Stimulated activated CD8-positive, alpha-beta memory T cell treated with anti-CD3 and anti-CD28 coated beads, Interleukin-7, amount 100 ng/mL, for 24 hours (primary cell): ENCODE results near the gene OSTM1.

Experiments used
- DNase-seq: peaks from one replicate; pipeline ENCODE4 v3.0.0-alpha.2; 2020; ENCODE audit warnings: low read depth

Gene OSTM1

DNA sequence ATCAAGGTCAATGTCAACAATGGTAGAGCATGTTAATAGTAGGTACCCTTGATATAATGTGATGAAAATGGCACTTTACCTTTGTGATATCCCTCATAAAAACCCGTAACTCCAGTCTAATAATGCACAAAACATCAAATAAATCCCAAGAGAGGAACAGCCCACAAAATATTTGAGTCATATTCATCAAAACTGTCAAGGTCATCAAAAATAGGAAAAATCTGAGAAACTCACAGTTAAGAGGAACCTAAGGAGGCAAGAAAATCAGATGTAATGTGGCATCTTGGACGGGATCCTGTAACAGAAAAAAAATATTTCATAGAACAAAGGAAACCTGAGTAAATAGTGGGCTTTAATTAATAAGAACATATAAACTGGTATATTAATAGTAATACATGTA lies 25.5 kb upstream of the OSTM1 start:
- no peak for DNase-seq

DNA sequence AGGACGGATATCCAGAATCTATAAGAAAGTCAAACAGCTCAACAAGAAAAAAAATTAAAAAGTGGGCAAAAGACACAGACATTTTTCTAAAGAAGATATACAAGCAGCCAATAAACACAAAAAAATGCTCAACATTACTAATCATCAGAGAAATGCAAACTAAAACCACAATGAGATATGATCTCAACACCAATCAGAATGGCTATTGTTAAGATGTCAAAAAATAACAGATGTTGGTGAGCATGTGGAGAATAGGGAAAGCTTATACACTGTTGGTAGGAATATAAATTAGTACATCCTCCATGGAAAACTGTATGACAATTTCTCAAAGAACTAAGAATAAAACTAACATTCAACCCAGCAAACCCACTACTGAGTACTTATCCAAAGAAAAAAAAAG lies 23.3 kb upstream of the OSTM1 start:
- DNase-seq: no peak

DNA sequence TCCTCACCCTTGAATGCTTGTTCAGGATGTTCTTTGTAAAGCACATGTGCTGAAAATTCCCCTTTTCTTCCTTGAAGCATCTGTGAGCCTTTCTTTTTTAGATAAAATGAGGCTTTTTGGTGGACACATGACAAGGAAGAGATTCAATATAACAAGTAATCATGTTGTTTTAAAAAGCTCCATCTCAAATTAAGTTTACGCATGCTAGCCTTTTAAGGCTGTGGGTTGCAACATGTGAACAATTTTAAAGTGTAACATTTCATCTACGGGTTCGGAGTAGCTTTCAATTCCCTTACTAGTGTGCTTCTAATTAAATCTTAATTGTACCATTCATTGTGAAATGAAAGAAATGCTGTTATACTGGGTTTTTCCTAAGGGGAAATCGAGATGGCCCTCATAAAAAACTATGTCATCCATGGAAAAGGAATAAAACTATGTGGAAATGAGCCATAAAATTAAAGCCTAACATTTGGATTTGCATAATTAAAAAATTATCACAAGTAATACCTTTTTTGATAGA lies 19.3 kb upstream of the OSTM1 start:
- no peak for DNase-seq

DNA sequence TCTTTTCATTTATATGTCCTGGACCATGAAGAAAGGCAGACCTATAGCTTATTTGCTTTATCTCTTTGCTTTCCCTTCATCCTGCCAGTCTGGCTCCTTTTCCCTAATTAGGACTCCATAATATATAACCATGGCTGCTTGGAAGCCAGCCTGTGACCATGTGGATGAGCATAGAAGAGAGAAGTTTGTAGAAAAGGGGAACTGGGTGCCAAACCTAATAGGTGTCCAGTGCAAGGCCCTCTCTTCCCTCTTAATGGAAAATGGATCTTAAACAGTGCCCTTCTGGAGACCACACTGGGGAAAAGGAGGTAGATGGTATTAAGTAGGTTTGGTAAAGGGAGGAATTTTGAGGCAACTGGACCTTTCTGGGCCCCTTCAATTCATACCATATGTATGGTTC lies 16.7 kb upstream of the OSTM1 start:
- no peak for DNase-seq

DNA sequence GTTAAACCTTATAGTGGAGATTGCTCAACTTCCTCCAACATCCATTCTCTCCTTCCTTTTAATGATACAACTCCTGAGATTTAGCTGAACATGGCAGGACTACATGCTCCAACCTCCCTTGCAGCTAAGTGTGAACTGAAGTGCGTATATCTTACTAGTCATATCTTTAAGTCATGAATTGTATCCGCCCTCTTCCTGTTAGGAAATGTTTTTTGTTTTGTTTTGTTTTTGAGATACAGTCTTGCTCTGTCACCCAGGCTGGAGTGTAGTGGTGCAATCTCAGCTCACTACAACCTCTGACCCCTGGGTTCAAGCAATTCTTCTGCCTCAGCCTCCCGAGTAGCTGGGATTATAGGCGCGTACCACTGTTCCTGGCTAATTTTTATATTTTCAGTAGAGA lies 8.8 kb upstream of the OSTM1 start:
- DNase-seq: no peak

DNA sequence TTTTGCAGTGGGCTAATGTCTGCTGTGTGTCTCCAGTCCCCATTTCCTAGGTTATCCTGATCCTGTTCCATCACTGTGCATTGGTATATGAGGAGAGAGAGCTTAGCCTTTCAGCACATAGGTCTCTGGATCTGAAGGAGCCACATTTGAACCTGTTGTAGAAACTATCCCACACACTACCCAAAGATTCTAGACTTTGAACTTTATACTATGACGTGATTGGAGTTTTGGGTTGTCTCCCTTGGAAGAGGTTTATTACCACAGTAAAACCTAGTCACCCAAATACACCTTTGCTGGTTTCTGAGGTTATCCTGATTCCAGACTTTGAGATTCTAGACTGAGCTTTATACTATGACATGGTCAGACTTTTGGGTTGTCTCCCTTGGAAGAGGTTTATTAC lies 8.0 kb upstream of the OSTM1 start:
- DNase-seq: no peak

DNA sequence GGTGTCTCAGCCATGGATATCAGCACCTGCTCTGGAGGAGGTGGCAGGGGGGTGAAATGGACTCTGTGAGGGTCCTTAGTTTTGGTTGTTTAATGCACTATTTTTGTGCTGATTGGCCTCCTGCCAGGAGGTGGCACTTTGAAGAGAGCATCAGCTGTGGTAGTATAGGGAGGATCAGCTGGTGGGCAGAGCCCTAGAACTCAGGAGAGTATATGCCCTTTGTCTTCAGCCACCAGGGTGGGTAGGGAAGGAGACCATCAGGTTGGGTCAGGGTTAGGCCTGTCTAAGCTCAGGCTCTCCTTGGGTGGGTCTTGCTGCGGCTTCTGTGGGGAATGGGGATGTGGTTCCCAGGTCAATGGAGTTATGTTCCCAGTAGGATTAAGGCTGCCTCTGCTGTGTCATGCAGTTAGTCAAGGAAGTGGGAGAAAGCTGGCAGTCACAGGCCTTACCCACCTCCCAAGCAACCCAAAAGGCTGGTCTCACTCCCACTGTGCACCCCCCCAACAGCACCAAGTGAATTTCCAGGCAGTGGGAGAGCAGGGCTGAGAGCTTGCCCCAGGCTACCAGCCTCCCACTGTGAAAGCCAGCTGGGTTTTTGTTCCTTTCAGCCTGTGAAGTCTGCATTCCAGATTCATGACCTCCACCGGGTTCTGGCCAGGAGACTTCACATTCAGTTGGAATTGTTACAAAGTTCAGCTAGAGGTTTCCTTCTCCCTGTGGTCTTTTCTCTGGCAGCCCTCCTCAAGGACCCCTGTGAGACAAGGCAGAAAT lies 5.7 kb upstream of the OSTM1 start:
- no peak for DNase-seq

DNA sequence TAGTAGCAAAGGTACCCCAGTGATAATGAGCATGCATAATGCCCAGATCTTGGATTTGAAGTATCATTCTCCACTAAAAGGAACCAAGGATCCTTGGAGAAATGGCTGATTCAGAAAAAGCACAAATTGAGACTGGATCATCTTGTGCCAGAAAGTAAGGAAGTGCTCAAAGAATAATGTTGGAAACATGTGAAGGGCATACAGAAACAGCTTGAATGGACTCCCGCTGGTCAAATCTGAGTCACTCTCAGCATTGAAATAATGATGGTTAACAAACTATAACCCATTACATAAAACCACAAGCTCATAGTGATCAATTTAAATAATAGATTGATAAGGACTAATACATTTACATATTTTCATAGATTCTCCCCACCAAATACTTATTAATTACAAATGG lies 3.6 kb upstream of the OSTM1 start:
- no peak for DNase-seq

DNA sequence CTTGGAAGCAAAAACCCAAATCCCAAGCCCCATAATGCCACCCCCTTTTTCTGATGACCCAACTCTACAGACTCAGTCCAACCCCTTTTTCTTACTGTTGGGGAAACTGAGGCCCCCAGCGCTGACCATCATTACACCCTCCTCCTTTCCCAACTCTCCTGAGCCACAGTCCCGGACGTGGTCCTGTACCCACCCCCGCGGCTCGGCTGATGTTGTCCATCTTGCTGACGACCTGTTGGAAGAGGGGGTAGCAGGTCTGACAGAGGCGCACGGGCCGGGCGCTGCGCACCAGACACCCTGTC lies 533 bp downstream of the OSTM1 start:
- peak; percentile 9 for DNase-seq

DNA sequence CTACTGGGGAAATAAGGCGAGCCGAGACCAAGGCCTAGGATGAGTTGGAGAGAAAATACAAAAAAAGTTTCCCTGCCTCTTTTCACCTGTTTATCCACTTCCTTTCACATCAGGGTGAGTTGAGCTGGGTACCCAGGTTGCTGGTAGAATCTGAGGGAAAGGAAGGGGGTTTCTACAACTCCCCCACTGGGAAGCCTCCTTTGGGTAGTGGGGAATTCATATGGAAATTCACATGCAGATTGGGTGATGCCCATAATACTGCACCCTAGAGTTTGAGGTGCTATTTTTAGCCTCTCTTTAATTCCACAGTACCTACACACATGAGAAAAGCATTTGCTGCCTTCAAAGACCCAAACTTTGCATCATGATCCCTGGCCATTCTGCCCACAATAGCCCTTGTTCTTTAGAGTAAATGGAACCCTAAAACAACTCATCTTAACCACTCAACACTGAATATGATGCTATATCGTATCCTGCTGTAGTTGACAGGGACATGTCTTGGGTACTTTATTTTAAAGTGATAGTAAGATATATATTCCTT lies 2.7 kb downstream of the OSTM1 start:
- no peak for DNase-seq

DNA sequence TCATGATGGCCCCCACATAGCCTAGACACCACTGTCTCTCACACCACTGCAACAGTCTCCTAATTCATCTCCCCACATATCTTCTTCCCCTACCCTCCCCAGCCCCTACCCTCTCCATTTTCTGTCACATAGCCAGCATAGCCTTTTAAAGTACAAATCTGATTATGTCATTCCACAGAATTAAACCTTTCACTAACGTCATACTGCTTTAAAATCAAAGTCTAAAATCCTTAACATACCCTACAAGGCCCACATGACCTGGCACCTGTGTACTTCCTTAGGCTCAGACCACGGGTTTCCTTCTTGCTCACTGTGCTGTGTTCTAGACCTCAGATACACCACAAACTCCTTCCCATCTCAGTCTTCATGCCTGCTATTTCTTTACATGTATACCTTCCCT lies 5.9 kb downstream of the OSTM1 start:
- DNase-seq: no peak

DNA sequence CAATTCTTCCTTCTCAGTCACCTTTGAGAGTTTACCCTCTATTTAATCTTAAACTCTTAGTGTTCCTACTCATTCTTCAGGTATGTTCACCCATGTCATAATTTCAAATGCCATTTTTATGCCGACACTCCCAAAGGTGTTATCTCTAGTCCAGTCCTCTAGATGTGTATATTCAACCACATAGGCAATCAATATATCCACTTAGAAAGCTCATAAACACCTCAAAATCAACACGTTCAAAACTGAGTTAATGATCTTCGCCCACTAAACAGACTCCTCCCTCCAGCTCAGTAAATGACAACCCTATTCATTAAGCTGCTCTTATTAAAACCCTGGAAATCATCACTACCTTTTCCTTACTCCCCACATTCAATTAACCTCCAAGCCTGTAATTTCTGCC lies 6.4 kb downstream of the OSTM1 start:
- no peak for DNase-seq

DNA sequence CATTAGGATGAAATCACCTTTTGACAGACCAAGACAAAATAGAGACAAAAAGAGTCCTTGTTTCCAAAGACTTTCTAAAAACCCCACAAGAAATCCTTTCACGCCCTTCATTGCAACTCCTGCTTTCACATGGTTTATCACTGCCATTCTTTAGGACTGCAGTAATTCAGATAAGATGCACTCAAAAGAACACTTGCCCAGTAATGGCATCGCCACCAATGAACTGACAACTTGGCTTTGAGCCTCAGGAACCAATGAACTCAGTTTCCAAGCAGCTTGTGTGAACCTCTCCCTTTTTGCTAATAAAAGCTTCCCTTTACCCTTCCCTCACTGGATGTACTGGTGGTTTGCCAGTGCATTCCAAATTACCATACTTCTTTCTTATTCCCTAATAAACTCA lies 21.8 kb downstream of the OSTM1 start:
- DNase-seq: no peak

DNA sequence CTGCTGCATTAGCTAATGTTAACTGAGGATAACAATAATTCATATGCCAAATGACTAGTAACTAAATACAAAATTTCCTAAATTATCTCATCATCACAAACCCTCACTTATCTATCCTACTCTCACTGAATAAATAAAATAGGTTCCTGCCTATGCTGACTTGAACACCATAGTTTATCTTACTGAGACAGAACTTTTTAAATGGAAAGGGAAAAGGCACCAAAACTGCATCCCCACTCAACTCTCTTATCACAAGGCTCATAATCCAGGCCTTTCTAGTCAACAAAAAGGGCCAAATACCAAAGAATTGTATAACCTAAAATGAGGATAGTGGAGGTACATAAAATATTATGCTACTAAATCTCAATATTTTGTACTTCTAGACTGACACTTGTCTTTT lies 23.1 kb downstream of the OSTM1 start:
- no peak for DNase-seq

DNA sequence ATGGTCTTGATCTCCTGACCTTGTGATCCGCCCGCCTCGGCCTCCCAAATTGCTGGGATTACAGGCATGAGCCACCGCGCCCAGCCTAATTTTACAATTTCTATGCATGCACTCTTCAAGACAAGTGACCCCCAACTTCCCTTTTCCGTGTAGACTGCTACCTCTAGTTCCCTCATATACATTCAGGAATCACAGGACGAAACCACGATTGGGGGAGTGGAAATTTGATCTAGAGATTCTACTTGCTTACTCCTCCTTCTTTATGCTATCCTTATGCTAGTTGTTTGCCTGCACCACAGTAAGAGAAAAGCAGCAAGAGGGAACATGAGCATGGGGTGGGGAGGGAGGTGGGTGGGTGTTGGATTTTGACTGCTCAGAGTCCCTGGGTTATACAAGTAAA lies 34.9 kb downstream of the OSTM1 start:
- no peak for DNase-seq

DNA sequence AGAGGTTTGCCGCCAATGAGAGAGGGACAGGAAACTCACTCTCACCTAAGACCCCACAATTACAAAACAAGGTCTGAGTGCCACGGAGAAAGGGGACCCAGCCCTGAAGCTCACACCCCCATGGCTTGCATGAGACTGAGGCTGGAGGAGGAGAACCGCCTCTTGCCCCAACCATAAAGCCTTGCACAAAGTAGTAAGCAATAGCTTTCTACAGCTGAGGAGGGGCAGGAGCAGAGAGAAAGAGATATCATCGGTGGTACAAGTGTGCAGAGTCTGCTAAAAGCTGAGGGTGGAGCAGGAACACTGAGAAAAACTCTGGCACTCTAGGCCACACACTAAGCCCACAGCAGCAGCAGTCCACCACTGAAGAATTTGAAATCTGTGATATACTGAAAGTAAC lies 37.7 kb downstream of the OSTM1 start:
- DNase-seq: no peak

DNA sequence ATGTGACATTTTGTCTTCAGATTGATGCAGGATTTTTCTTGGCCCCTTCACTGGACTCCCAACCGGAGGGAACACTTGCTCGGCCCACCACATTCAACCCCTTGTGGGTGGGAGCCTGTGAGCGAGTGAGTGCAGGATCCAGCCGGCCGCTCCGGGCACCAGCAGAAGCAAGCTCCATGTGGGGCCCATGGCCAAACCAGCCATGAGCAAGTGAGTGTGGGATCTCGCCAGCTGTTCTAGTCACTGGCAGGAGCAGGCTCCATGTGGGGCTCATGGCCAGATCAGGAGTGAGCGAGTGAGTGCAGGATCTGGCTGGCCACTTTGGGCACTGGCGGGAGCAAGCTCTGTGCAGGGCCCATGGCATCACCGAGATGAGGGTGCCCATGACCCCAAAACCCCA lies 42.6 kb downstream of the OSTM1 start:
- no peak for DNase-seq

DNA sequence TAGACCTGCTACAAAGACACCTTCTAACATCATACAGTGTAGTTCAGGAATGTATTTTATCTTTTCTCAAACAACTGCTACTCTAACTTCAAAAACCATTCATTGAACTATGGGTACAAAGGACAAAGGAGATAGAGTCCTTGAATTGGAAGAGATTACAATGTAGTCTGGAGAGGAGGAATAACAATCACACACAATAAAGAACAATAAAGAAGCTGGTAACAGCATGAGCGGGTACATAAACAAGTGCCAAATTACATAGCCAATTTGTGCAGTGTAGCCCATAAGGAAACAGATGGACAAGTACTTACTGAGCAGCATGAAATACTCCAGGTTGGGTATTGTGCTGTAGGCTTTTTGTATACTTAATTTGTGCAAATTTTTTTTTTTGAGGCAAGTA lies 44.3 kb downstream of the OSTM1 start:
- DNase-seq: no peak

DNA sequence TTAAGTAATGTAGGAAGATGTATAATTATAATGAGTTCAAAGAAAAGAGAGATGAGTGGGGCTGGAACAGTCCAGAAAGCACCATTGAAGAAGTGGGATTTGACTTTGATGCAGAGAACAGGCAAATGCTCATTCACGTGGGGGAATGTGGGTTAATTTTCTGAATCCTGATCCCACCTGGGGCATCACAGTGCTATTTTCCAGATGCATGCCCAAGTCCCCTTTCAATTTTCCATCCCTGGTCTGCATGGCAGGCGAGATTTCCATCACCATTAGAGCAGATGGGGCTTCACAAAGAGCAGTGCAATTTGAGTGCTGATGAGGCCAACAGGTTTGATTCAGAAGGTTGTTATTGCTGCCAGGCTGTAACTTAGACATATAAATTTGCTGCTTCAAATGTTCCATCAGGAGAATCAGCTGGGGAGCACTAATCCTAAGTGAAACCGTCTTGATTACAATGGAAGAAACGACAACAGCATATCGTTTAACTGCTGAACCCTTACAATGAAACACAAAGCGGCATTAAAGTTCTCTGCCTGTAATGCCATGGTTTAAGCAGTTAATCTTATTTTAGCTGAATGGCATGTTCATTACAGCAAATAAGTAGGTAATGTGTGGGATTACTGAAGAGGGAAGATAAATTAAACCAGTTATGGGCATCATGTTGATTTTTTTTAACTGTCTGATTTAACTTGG lies 45.2 kb downstream of the OSTM1 start:
- no peak for DNase-seq

DNA sequence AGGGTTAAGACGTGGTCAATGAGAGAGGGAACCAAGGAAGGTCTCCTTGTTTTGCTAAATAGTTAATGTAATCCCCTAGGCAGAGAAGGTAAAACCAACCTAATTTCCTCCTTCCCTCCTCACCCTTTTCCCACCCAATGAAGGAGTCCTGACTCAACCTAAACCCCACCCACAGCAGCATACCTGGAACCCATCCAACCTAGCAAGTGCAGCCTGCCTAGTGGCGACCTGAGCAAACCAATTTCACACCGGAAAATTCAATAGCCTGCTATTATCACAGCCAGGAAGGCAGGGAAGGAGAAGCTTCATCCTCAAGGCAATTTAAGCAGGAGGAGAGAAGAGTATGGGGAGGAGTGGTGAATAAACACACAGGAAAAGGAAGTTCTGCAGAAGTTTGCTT lies 46.9 kb downstream of the OSTM1 start:
- DNase-seq: no peak

DNA sequence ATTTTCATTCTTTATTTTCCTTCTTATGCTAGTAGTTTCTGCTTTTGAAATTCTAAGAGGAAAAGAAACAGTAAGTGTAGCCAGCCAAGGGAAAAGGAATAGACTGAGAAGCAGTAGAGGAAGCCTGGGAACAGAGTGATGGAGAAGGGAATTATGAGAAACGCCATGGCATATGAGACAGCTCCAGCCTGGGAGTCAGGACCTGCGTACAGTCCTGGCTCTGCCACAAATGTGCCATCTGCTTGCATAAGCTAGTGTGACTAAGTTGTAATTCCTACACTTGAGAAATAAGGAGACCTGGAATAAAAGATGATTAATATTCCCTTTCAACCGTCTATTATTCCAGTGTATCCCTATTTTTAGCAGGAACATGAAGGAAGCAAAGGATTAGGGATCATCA lies 47.5 kb downstream of the OSTM1 start:
- no peak for DNase-seq

DNA sequence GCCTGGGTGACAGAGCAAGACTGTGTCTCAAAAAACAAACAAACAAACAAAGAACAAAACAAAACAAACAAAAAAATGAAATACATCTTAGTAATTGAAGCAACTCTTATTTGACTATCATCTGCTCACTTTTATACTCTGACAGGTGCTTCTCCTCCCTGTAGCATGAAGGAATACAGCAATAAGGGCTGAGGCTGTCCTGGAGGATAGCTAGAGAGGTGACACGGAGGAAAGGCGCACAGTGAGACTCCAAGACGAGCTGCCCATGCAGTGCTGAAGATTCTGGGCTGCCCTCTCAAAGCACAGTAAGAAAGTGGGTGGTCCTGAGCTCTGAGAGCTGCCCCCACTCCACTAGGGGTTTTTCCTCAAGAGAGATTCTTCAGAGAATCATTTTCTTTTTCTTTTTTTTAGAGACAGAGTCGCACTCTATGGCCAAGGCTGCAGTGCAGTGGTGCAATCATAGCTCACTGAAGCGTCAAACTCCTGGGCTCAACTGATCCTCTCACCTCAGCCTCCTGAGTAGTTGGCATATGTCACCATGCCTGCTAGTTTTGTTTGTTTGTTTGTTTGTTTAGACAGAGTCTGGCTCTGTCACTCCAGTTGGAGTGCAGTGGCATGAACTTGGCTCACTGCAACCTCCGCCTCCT lies 50.0 kb downstream of the OSTM1 start:
- DNase-seq: no peak

DNA sequence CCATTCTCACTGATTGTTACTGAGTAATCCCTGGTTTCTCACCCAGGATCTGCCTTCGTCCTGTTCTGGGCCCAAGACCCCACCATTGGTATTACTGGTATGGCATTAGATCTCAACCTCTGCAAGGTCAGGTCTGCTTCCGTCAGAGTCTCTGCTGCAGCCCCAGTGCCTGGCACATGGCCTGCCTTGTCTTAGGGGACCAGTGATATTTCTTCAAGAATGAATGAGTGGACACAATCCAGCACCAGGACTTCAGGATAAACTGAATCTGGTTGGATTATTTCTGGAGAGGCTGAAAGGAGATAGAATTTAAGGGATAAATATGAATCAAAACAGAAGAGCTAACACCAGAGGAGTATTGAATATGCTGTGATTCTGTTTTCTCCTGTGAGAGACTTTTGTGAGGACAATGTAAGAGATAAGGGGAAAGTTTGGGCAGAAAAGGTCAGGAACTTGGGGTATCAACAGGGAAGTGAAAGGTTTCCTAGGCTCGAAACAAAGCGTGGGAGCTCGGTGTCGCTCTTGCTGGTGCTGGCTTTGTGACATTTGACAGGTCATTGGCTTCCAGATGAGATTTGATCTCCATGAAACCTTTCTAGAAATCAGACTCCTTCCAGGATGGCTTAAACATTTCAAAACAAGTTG lies 53.9 kb downstream of the OSTM1 start:
- DNase-seq: no peak
